ENCODE measurements around the gene C14orf180.

The C14orf180 gene

GRCh38 chr14:104594310-104595046 lies 14.9 kb downstream of the C14orf180 start:
- DNase-seq: no peak

- no peak for DNase-seq
Measured at GRCh38 chr14:104595116-104595675, 15.6 kb downstream of the C14orf180 start.

- DNase-seq: no peak
Measured at GRCh38 chr14:104595911-104596450, 16.4 kb downstream of the C14orf180 start.

- DNase-seq: no peak
Measured at GRCh38 chr14:104596451-104596918, 16.9 kb downstream of the C14orf180 start.

GRCh38 chr14:104596927-104597351 lies 17.4 kb downstream of the C14orf180 start:
- no peak for DNase-seq

GRCh38 chr14:104597576-104597975 lies 18.0 kb downstream of the C14orf180 start:
- no peak for DNase-seq

- DNase-seq: no peak
Measured at GRCh38 chr14:104598039-104598909, 18.7 kb downstream of the C14orf180 start.

- no peak for DNase-seq
Measured at GRCh38 chr14:104598910-104599273, 19.3 kb downstream of the C14orf180 start.

GRCh38 chr14:104599446-104599845 lies 19.9 kb downstream of the C14orf180 start:
- no peak for DNase-seq

GRCh38 chr14:104600141-104600643 lies 20.6 kb downstream of the C14orf180 start:
- DNase-seq: no peak

GRCh38 chr14:104600805-104601204 lies 21.2 kb downstream of the C14orf180 start:
- DNase-seq: no peak

GRCh38 chr14:104601786-104602185 lies 22.2 kb downstream of the C14orf180 start:
- no peak for DNase-seq

- DNase-seq: no peak
Measured at GRCh38 chr14:104602315-104602932, 22.9 kb downstream of the C14orf180 start.

- DNase-seq: no peak
Measured at GRCh38 chr14:104602933-104603325, 23.4 kb downstream of the C14orf180 start.

GRCh38 chr14:104603711-104604401 lies 24.3 kb downstream of the C14orf180 start:
- no peak for DNase-seq

GRCh38 chr14:104604458-104605449 lies 25.2 kb downstream of the C14orf180 start, which contains the start of gene TMEM179:
TMEM179 (minus strand) TSS chr14:104604772; CDS start chr14:104604741, 31 bp downstream.
- DNase-seq: no peak

- no peak for DNase-seq
Measured at GRCh38 chr14:104609666-104610065, 30.1 kb downstream of the C14orf180 start.

- DNase-seq: no peak
Measured at GRCh38 chr14:104610749-104611310, 31.3 kb downstream of the C14orf180 start.

- no peak for DNase-seq
Measured at GRCh38 chr14:104611881-104612280, 32.3 kb downstream of the C14orf180 start.
